HCT116 (cell line): ENCODE measurements around the gene SKA1. TPM values are rescaled to one million over a fixed set of nuclear protein-coding genes. Genes with fewer than 3 reads are reported as not detected.

ENCODE experiments used
- ATAC-seq: fragments of 200-7000 bp; cut with Tn5 transposase; 2 replicates; pipeline ENCODE4 v1.9.1; 2020; ENCODE audit warnings: mild to moderate bottlenecking, moderate library complexity
- BruUV-seq: library from RNA; stranded (reverse); fragments of 400-500 nt; replicated peaks from 2 replicates; lab custom pipeline; 2021; lab: Mats Ljungman, UMichigan
- CTCF ChIA-PET: fragments of 300-600 bp; sonication (Branson Sonifier 250); formaldehyde crosslinking; loops from one replicate; lab custom pipeline; 2021; ENCODE audit warnings: antibody characterized with exemption; lab: Charles Lee
- POLR2A ChIA-PET: fragments of 300-600, 350-600 bp; sonication (Branson Sonifier 250); formaldehyde crosslinking; loops from one replicate; lab custom pipeline; 2021; ENCODE audit warnings: antibody characterized with exemption; lab: Charles Lee
- RAD21 ChIA-PET, 2 experiments: fragments of 300-600 bp; sonication (Branson Sonifier 250); formaldehyde crosslinking; loops; one replicate each; lab custom pipeline; 2023; ENCODE audit warnings: low total read pairs in 2 of 2; ENCODE audit not compliant: uncharacterized antibody in 2 of 2, unreplicated experiment in 2 of 2, low non-redundant PET in 1 of 2; lab: Charles Lee
- DNase-seq: peaks from one replicate; pipeline ENCODE4 v3.0.0-alpha.2; 2010; ENCODE audit warnings: low read depth, low spot score
- H2AFZ ChIP-seq: fragments of 200-600 bp; shearing (Covaris generic), sonication (generic); 2 replicates; pipeline ENCODE4 v1.6.1; 2017; ENCODE audit warnings: low read depth, mixed run types, mixed read lengths, antibody characterized with exemption, low read length; ENCODE audit not compliant: poor library complexity, severe bottlenecking
- H3K27ac ChIP-seq: 2 replicates; pipeline ENCODE4 v1.5.1; 2012; ENCODE audit warnings: low read depth, low read length
- H3K27me3 ChIP-seq: fragments of 200-600 bp; sonication (generic); 2 replicates; pipeline ENCODE4 v1.6.1; 2016; ENCODE audit warnings: mixed run types, low read length, mixed read lengths; ENCODE audit not compliant: insufficient read depth
- H3K36me3 ChIP-seq, 2 experiments: fragments of 200-500 bp in 1 of 2; fragments of 200-600 bp in 1 of 2; sonication (Bioruptor generic) in 1 of 2; sonication (generic) in 1 of 2; 2 replicates each; pipeline versions ENCODE4 v1.5.1 to v1.6.1; 2014 to 2016; ENCODE audit warnings: low read length in 2 of 2, inconsistent platforms in 1 of 2, mixed read lengths in 1 of 2, mixed run types in 1 of 2; ENCODE audit not compliant: insufficient read depth in 2 of 2, control insufficient read depth in 1 of 2
- H3K4me1 ChIP-seq, 2 experiments: fragments of 200-600 bp in 1 of 2; sonication (generic) in 1 of 2; 2 replicates each; pipeline versions ENCODE4 v1.5.1 to v1.6.1; 2012 to 2017; ENCODE audit warnings: low read length in 2 of 2, inconsistent platforms in 1 of 2, mild to moderate bottlenecking in 1 of 2, mixed read lengths in 1 of 2, mixed run types in 1 of 2, moderate library complexity in 1 of 2; ENCODE audit not compliant: insufficient read depth in 2 of 2, control insufficient read depth in 1 of 2
- H3K4me2 ChIP-seq: fragments of 200-600 bp; sonication (generic); 2 replicates; pipeline ENCODE4 v1.6.1; 2017; ENCODE audit warnings: mixed run types, low read length, mixed read lengths
- H3K4me3 ChIP-seq, 2 experiments: fragments of 200-600 bp in 1 of 2; sonication (generic) in 1 of 2; replicated peaks in 1 of 2; 2 replicates each; pipeline ENCODE4 v1.5.1; 2011 to 2016; ENCODE audit warnings: low read length in 2 of 2, control low read depth in 1 of 2, low read depth in 1 of 2, mild to moderate bottlenecking in 1 of 2, mixed read lengths in 1 of 2, mixed run types in 1 of 2
- H3K79me2 ChIP-seq: fragments of 200-600 bp; sonication (generic); 2 replicates; pipeline ENCODE4 v1.6.1; 2017; ENCODE audit warnings: mild to moderate bottlenecking, mixed run types, low read length, moderate library complexity, mixed read lengths; ENCODE audit not compliant: insufficient read depth
- H3K9ac ChIP-seq: fragments of 200-600 bp; sonication (generic); 2 replicates; pipeline ENCODE4 v1.6.1; 2016; ENCODE audit warnings: low read length, mixed read lengths
- H3K9me2 ChIP-seq: fragments of 200-600 bp; sonication (generic), shearing (Covaris generic); 2 replicates; pipeline ENCODE4 v1.6.1; 2017; ENCODE audit warnings: mixed run types, mild to moderate bottlenecking, moderate library complexity; ENCODE audit not compliant: insufficient read depth
- H3K9me3 ChIP-seq, 2 experiments: fragments of 200-500 bp in 1 of 2; fragments of 200-600 bp in 1 of 2; sonication (Bioruptor generic) in 1 of 2; sonication (generic) in 1 of 2; 2 replicates each; pipeline ENCODE4 v1.6.1; 2014 to 2017; ENCODE audit warnings: low read length in 2 of 2, mixed read lengths in 2 of 2, inconsistent platforms in 1 of 2, low read depth in 1 of 2, mild to moderate bottlenecking in 1 of 2, mixed run types in 1 of 2, moderate library complexity in 1 of 2; ENCODE audit not compliant: control insufficient read depth in 1 of 2, insufficient read depth in 1 of 2
- H4K20me1 ChIP-seq: fragments of 200-600 bp; sonication (generic), shearing (Covaris generic); 2 replicates; pipeline ENCODE4 v1.6.1; 2017; ENCODE audit warnings: mixed run types, mild to moderate bottlenecking, moderate library complexity; ENCODE audit not compliant: insufficient read depth
- ATF3 ChIP-seq: IDR thresholded peaks from 2 replicates; pipeline ENCODE4 v1.6.1; 2012
- CBX3 ChIP-seq: IDR thresholded peaks from 2 replicates; pipeline ENCODE4 v1.6.1; 2012; ENCODE audit warnings: low read depth
- CEBPB ChIP-seq: IDR thresholded peaks from 2 replicates; pipeline ENCODE4 v1.6.1; 2012; ENCODE audit warnings: low read depth
- ELF1 ChIP-seq: IDR thresholded peaks from 2 replicates; pipeline ENCODE4 v1.6.1; 2012; ENCODE audit warnings: low read depth, borderline replicate concordance
- EZH2 ChIP-seq: fragments of 200-600 bp; sonication (generic); IDR thresholded peaks from 2 replicates; pipeline ENCODE4 v1.6.1; 2017; ENCODE audit warnings: antibody characterized with exemption, mixed run types
- FOSL1 ChIP-seq: IDR thresholded peaks from 2 replicates; pipeline ENCODE4 v1.6.1; 2012; ENCODE audit warnings: low read depth
- POLR2AphosphoS5 ChIP-seq: IDR thresholded peaks from 2 replicates; pipeline ENCODE4 v1.6.1; 2011; ENCODE audit warnings: mild to moderate bottlenecking, low read depth, low read length, moderate library complexity
- SIN3A ChIP-seq: IDR thresholded peaks from 2 replicates; pipeline ENCODE4 v1.6.1; 2012; ENCODE audit warnings: low read depth
- SP1 ChIP-seq: IDR thresholded peaks from 2 replicates; pipeline ENCODE4 v1.6.1; 2012; ENCODE audit warnings: low read depth
- TCF7L2 ChIP-seq: IDR thresholded peaks from 2 replicates; pipeline ENCODE4 v1.7.0; 2011; ENCODE audit warnings: borderline replicate concordance, inconsistent platforms; ENCODE audit not compliant: insufficient read depth, insufficient read length; ENCODE audit errors: extremely low read depth
- YY1 ChIP-seq: IDR thresholded peaks from 2 replicates; pipeline ENCODE4 v1.6.1; 2011; ENCODE audit warnings: low read length, low read depth, moderate library complexity, mild to moderate bottlenecking; ENCODE audit not compliant: insufficient replicate concordance; ENCODE audit errors: extremely low read depth
- ZNF274 ChIP-seq: fragments of 200-500 bp; sonication (Bioruptor generic); IDR thresholded peaks from 2 replicates; pipeline ENCODE4 v1.6.1; 2014; ENCODE audit warnings: mild to moderate bottlenecking, low read depth, low read length, inconsistent platforms
- intact Hi-C: fragments of 100-400 bp; cut with micrococcal nuclease; formaldehyde crosslinking; loops from 2 replicates; pipeline ENCODE4 v1.10.0; 2022
- total RNA-seq: library from RNA; stranded (reverse); gene quantifications from one replicate; pipeline ENCODE4 v1.2.1, GENCODE V29; 2021; ENCODE audit not compliant: unreplicated experiment
- TF ChIP-seq, protein P1 (sequence below): IDR thresholded peaks from 2 replicates; pipeline ENCODE4 v1.6.1; 2012; ENCODE audit warnings: low read depth
- TF ChIP-seq, protein P2 (sequence below), 3 experiments: fragments of 200-600 bp in 1 of 3; sonication (generic) in 1 of 3; IDR thresholded peaks in 2 of 3; conservative IDR thresholded peaks in 1 of 3; 2 replicates each; pipeline ENCODE4 v1.5.1; 2012 to 2017; ENCODE audit warnings: low read depth in 2 of 3, low read length in 2 of 3, antibody characterized with exemption in 1 of 3, borderline replicate concordance in 1 of 3, control low read depth in 1 of 3, mild to moderate bottlenecking in 1 of 3, mixed read lengths in 1 of 3, mixed run types in 1 of 3, moderate library complexity in 1 of 3; ENCODE audit not compliant: insufficient read depth in 1 of 3

The SKA1 gene
- total RNA-seq, 1 experiment from 2014 or later = 34.5 TPM

- POLR2A ChIA-PET = no interaction called here
- no peak overlapping the region for H2AFZ ChIP-seq
- no peak for DNase-seq
- no peak overlapping the region for H3K4me2 ChIP-seq
- no peaks in the 10 kb centered on the region for H3K4me1 ChIP-seq
- ATAC-seq = no peak
- H3K79me2 ChIP-seq = no peaks in the 10 kb centered on the region
- no peaks in the 10 kb centered on the region for H3K9me3 ChIP-seq
- no peaks in the 10 kb centered on the region for H4K20me1 ChIP-seq
- TF ChIP-seq SIN3A (no peak), CEBPB (no peak), TCF7L2 (no peak), EZH2 (no peak), FOSL1 (no peak), CBX3 (no peak), YY1 (no peak), ZNF274 (no peak), SP1 (no peak), ATF3 (no peak), POLR2AphosphoS5 (no peak), ELF1 (no peak)
- TF ChIP-seq, protein P1, sequence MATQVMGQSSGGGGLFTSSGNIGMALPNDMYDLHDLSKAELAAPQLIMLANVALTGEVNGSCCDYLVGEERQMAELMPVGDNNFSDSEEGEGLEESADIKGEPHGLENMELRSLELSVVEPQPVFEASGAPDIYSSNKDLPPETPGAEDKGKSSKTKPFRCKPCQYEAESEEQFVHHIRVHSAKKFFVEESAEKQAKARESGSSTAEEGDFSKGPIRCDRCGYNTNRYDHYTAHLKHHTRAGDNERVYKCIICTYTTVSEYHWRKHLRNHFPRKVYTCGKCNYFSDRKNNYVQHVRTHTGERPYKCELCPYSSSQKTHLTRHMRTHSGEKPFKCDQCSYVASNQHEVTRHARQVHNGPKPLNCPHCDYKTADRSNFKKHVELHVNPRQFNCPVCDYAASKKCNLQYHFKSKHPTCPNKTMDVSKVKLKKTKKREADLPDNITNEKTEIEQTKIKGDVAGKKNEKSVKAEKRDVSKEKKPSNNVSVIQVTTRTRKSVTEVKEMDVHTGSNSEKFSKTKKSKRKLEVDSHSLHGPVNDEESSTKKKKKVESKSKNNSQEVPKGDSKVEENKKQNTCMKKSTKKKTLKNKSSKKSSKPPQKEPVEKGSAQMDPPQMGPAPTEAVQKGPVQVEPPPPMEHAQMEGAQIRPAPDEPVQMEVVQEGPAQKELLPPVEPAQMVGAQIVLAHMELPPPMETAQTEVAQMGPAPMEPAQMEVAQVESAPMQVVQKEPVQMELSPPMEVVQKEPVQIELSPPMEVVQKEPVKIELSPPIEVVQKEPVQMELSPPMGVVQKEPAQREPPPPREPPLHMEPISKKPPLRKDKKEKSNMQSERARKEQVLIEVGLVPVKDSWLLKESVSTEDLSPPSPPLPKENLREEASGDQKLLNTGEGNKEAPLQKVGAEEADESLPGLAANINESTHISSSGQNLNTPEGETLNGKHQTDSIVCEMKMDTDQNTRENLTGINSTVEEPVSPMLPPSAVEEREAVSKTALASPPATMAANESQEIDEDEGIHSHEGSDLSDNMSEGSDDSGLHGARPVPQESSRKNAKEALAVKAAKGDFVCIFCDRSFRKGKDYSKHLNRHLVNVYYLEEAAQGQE = no peak
- TF ChIP-seq, protein P2, sequence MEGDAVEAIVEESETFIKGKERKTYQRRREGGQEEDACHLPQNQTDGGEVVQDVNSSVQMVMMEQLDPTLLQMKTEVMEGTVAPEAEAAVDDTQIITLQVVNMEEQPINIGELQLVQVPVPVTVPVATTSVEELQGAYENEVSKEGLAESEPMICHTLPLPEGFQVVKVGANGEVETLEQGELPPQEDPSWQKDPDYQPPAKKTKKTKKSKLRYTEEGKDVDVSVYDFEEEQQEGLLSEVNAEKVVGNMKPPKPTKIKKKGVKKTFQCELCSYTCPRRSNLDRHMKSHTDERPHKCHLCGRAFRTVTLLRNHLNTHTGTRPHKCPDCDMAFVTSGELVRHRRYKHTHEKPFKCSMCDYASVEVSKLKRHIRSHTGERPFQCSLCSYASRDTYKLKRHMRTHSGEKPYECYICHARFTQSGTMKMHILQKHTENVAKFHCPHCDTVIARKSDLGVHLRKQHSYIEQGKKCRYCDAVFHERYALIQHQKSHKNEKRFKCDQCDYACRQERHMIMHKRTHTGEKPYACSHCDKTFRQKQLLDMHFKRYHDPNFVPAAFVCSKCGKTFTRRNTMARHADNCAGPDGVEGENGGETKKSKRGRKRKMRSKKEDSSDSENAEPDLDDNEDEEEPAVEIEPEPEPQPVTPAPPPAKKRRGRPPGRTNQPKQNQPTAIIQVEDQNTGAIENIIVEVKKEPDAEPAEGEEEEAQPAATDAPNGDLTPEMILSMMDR (IDR thresholded peaks at IDR 0.05 in 2 of 3, conservative IDR thresholded peaks at IDR 0.05 in 1 of 3; ENCODE audit: borderline replicate concordance in 1 of 3, insufficient read depth in 1 of 3, low read depth in 2 of 3, low read length in 2 of 3) = no peak
- no peak overlapping the region for H3K27ac ChIP-seq
- H3K9ac ChIP-seq = no peak overlapping the region
- no peaks in the 10 kb centered on the region for H3K9me2 ChIP-seq
- H3K27me3 ChIP-seq = no peaks in the 10 kb centered on the region
- CTCF ChIA-PET = no interaction called here
- RAD21 ChIA-PET = no interaction called here
- intact Hi-C loops = no loop called here
- no peaks in the 10 kb centered on the region for H3K36me3 ChIP-seq
- no peak overlapping the region for H3K4me3 ChIP-seq
- no TSS peak for BruUV-seq
These were observed 40.2 kb upstream of the SKA1 start for GRCh38 chr18:50334546-50335152.
